LNCAP (cell line): Measurements from ENCODE around the gene SLC52A3.

Experiments used
- CTCF ChIP-seq: fragments of 450-650 bp; IDR thresholded peaks from 2 replicates; pipeline ENCODE4 v1.5.1; 2017; ENCODE audit warnings: mild to moderate bottlenecking

SLC52A3 gene

DNA sequence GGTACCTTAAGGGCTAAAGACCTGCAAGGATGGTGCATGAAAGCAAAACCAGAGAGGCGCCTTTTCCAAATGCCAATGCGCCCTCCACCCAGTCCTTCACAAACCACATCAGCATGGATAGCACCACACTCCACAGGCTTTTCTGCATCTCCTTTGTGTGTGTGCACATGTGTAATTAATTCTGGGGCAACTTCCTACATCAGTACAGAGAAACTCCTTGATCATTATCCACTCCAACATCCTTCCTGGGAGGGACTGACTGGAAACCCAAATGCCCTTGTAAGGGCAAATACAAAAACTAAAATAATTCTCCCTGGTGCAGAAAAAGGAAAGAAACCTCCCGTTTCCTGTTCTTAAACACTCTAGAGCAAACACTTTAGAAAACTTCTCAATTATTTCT lies 10.8 kb downstream of the SLC52A3 start:
- no peak for TF ChIP-seq CTCF

DNA sequence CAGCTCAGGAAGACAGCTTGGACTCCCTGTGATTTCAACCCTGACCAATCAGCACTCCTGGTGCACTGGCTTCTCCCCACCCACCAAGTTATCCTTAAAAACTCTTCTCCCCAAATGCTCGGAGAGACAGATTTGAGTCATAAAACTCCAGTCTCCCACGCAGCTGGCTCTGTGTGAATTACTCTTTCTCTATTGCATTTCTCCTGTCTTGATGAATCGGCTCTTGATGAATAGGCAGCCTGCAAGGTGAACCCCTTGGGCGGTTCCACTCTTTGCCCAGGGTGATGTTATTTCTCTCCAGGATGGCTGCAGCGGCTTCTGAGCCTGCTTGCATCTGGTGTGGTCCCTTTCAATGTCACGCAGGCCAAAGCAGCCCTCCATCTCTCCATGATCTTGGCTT lies 12.4 kb downstream of the SLC52A3 start:
- no peak for TF ChIP-seq CTCF

DNA sequence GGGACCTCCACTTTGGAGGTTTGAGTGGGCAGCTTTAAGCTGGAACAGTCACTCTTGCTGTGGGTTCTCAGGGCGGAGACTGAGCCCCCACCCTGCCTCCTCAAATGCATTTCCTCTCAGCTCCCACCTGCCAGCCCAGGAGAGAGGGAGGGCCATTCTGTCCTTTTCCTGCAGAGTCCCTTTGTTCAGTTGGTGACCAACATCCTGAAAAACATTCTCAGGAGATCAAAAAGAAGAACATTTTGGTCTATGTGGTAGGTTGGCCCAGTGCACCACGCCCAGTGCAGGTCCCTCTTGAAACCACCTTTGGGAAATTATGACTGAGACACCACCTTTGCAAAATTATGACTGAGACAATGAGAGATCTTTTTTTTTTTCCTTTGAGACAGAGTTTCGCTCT lies 13.4 kb downstream of the SLC52A3 start:
- no peak for TF ChIP-seq CTCF

DNA sequence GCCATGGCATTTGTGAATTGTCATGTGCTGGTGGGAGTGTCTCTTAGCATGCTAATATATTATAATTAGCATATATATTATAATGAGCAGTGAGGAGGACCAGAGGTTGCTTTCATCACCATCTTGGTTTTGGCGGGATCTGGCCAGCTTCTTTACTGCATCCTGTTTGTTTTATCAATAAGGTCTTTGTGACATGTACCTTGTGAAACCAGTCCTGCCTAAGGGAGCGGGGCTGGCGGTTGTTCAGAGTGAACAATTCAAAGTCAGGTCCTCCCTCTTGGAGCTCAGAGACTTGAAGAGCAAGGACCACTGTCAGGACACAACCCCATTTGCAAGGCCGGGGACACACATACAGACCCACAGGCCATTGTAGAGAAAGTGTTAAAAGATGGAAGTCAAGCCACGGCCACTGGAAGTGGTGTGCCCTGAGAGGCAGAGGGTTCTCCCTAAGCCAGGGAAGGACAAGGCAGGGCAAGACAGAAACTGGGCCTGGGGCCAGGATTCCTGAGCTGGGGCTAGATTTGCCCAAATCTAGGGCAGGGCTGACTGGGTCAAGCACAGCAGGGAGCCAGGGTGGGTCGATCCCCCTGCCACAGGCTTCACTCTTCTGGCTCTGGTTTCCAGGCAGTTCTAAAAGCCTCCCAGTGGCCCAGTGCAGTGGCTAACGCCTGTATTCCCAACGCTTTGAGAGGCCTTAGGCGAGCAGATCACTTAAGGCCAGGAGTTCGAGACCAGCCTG lies 14.2 kb downstream of the SLC52A3 start:
- TF ChIP-seq CTCF = no peak

- no peak for TF ChIP-seq CTCF
Measured at GRCh38 chr20:753136-753535, 15.2 kb downstream of the SLC52A3 start.

GRCh38 chr20:752291-752690 lies 16.0 kb downstream of the SLC52A3 start:
- TF ChIP-seq CTCF = no peak

GRCh38 chr20:751761-752160 lies 16.5 kb downstream of the SLC52A3 start:
- TF ChIP-seq CTCF = no peak

DNA sequence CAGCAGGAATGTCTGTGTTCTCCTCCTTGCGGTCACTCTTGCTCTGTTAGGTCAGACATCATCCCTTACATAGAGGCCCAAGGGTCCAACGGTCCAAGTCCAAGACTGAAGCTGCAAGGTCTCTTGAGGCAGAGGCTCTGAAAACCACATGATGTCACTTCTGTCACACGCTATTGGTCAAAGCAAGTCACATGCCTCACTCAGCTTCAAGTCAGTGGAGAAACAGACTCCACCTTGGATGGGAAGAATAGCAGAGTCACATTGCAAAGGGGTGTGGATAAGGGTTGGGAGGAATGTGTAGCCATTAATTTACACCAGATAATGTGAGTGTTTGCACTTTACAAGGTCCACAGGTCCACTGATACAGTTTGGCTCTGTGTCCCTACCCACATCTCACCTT lies 17.5 kb downstream of the SLC52A3 start:
- TF ChIP-seq CTCF = no peak
